OCI-LY3 (cell line): Measurements from ENCODE around the gene GRID2.

Source experiments
- CTCF ChIP-seq: fragments of 200-600, 300-600 bp; sonication (generic); IDR thresholded peaks from 2 replicates; pipeline ENCODE4 v1.5.1; 2014; ENCODE audit warnings: antibody characterized with exemption, low read length, low read depth
- EZH2phosphoT487 ChIP-seq: fragments of 200-600 bp; shearing (Covaris generic); IDR thresholded peaks from 2 replicates; pipeline ENCODE4 v1.6.1; 2018; ENCODE audit warnings: antibody characterized with exemption, mixed run types, low read depth

- TF ChIP-seq EZH2phosphoT487 (no peak), CTCF (no peak)
Measured at GRCh38 chr4:93814141-93814540, 1510.4 kb downstream of the GRID2 start.
